ENCODE results near the gene GTF3C1. TPM values are rescaled to one million over a fixed set of nuclear protein-coding genes. Genes with fewer than 3 reads are reported as not detected.
A peak's percentile ranks its signal among the peaks of the same experiment; 100 is the strongest.

Gene GTF3C1
- polyA plus RNA-seq, 1 donor: 41.4 TPM

- Histone ChIP-seq H3K27ac (ENCODE audit: low read length) (no peak overlapping the region), H3K9me3 (ENCODE audit: control insufficient read depth, low read depth, low read length) (no peaks in the 10 kb centered on the region), H3K27me3 (ENCODE audit: control insufficient read depth, insufficient read depth, low read length) (no peaks in the 10 kb centered on the region), H3K4me1 (ENCODE audit: control insufficient read depth, insufficient read depth, low read length) (peaks cover 12% of the 10 kb centered on the region), H3K4me3 (ENCODE audit: low read length) (no peak overlapping the region), H3K36me3 (ENCODE audit: control insufficient read depth, insufficient read depth, low read length) (peaks cover 32% of the 10 kb centered on the region)
- no peak for DNase-seq
- 86% methylated on average over 1 of the region's 2 CpGs for WGBS (ENCODE audit: insufficient coverage, low lambda C conversion rate)
Observed at GRCh38 chr16:27547851-27548250, 1.9 kb downstream of the GTF3C1 start.

- peak in 1 of 2 donors; percentile 9 for DNase-seq
- H3K4me1 ChIP-seq (ENCODE audit: control insufficient read depth, insufficient read depth, low read length): peaks cover 12% of the 10 kb centered on the region
- no CpG with 5 or more reads among the region's 4 CpGs for WGBS (ENCODE audit: insufficient coverage, low lambda C conversion rate)
- H3K36me3 ChIP-seq (ENCODE audit: control insufficient read depth, insufficient read depth, low read length): peaks cover 39% of the 10 kb centered on the region
- H3K27ac ChIP-seq (ENCODE audit: low read length): no peak overlapping the region
- H3K9me3 ChIP-seq (ENCODE audit: control insufficient read depth, low read depth, low read length): no peaks in the 10 kb centered on the region
- no peaks in the 10 kb centered on the region for H3K27me3 ChIP-seq (ENCODE audit: control insufficient read depth, insufficient read depth, low read length)
- no peak overlapping the region for H3K4me3 ChIP-seq (ENCODE audit: low read length)
Observed at GRCh38 chr16:27547134-27547533, 2.6 kb downstream of the GTF3C1 start.

- Histone ChIP-seq H3K4me3 (ENCODE audit: low read length) (no peak overlapping the region), H3K36me3 (ENCODE audit: control insufficient read depth, insufficient read depth, low read length) (peaks cover 62% of the 10 kb centered on the region), H3K27me3 (ENCODE audit: control insufficient read depth, insufficient read depth, low read length) (no peaks in the 10 kb centered on the region), H3K9me3 (ENCODE audit: control insufficient read depth, low read depth, low read length) (no peaks in the 10 kb centered on the region), H3K4me1 (ENCODE audit: control insufficient read depth, insufficient read depth, low read length) (peaks cover 8% of the 10 kb centered on the region), H3K27ac (ENCODE audit: low read length) (no peak overlapping the region)
- no CpG with 5 or more reads among the region's 4 CpGs for WGBS (ENCODE audit: insufficient coverage, low lambda C conversion rate)
- no peak for DNase-seq
Observed at GRCh38 chr16:27544671-27545070, 5.0 kb downstream of the GTF3C1 start.

- no peak overlapping the region for H3K27ac ChIP-seq (ENCODE audit: low read length)
- no peaks in the 10 kb centered on the region for H3K27me3 ChIP-seq (ENCODE audit: control insufficient read depth, insufficient read depth, low read length)
- H3K9me3 ChIP-seq (ENCODE audit: control insufficient read depth, low read depth, low read length): no peaks in the 10 kb centered on the region
- DNase-seq: no peak
- peaks cover 71% of the 10 kb centered on the region for H3K36me3 ChIP-seq (ENCODE audit: control insufficient read depth, insufficient read depth, low read length)
- H3K4me3 ChIP-seq (ENCODE audit: low read length): no peak overlapping the region
- WGBS (ENCODE audit: insufficient coverage, low lambda C conversion rate): no CpG with 5 or more reads among the region's 3 CpGs
- H3K4me1 ChIP-seq (ENCODE audit: control insufficient read depth, insufficient read depth, low read length): peaks cover 7% of the 10 kb centered on the region
Observed at GRCh38 chr16:27543801-27544200, 5.9 kb downstream of the GTF3C1 start.

- Histone ChIP-seq H3K9me3 (ENCODE audit: control insufficient read depth, low read depth, low read length) (no peaks in the 10 kb centered on the region), H3K36me3 (ENCODE audit: control insufficient read depth, insufficient read depth, low read length) (peaks cover 81% of the 10 kb centered on the region), H3K27me3 (ENCODE audit: control insufficient read depth, insufficient read depth, low read length) (no peaks in the 10 kb centered on the region), H3K4me3 (ENCODE audit: low read length) (no peak overlapping the region), H3K4me1 (ENCODE audit: control insufficient read depth, insufficient read depth, low read length) (no peaks in the 10 kb centered on the region), H3K27ac (ENCODE audit: low read length) (no peak overlapping the region)
- no peak for DNase-seq
- WGBS (ENCODE audit: insufficient coverage, low lambda C conversion rate): no CpG with 5 or more reads among the region's 5 CpGs
Observed at GRCh38 chr16:27539636-27540035, 10.1 kb downstream of the GTF3C1 start.

GRCh38 chr16:27539120-27539519, 10.6 kb downstream of the GTF3C1 start:
- no peaks in the 10 kb centered on the region for H3K9me3 ChIP-seq (ENCODE audit: control insufficient read depth, low read depth, low read length)
- no CpG with 5 or more reads among the region's 2 CpGs for WGBS (ENCODE audit: insufficient coverage, low lambda C conversion rate)
- H3K4me3 ChIP-seq (ENCODE audit: low read length): no peak overlapping the region
- no peaks in the 10 kb centered on the region for H3K4me1 ChIP-seq (ENCODE audit: control insufficient read depth, insufficient read depth, low read length)
- H3K27me3 ChIP-seq (ENCODE audit: control insufficient read depth, insufficient read depth, low read length): no peaks in the 10 kb centered on the region
- H3K27ac ChIP-seq (ENCODE audit: low read length): no peak overlapping the region
- H3K36me3 ChIP-seq (ENCODE audit: control insufficient read depth, insufficient read depth, low read length): peaks cover 81% of the 10 kb centered on the region
- no peak for DNase-seq

GRCh38 chr16:27538528-27538927, 11.2 kb downstream of the GTF3C1 start:
- no peaks in the 10 kb centered on the region for H3K27me3 ChIP-seq (ENCODE audit: control insufficient read depth, insufficient read depth, low read length)
- H3K4me1 ChIP-seq (ENCODE audit: control insufficient read depth, insufficient read depth, low read length): no peaks in the 10 kb centered on the region
- H3K4me3 ChIP-seq (ENCODE audit: low read length): no peak overlapping the region
- no CpG with 5 or more reads among the region's 5 CpGs for WGBS (ENCODE audit: insufficient coverage, low lambda C conversion rate)
- H3K27ac ChIP-seq (ENCODE audit: low read length): no peak overlapping the region
- DNase-seq: no peak
- peaks cover 81% of the 10 kb centered on the region for H3K36me3 ChIP-seq (ENCODE audit: control insufficient read depth, insufficient read depth, low read length)
- no peaks in the 10 kb centered on the region for H3K9me3 ChIP-seq (ENCODE audit: control insufficient read depth, low read depth, low read length)

- Histone ChIP-seq H3K36me3 (ENCODE audit: control insufficient read depth, insufficient read depth, low read length) (peaks cover 83% of the 10 kb centered on the region), H3K4me1 (ENCODE audit: control insufficient read depth, insufficient read depth, low read length) (no peaks in the 10 kb centered on the region), H3K9me3 (ENCODE audit: control insufficient read depth, low read depth, low read length) (no peaks in the 10 kb centered on the region), H3K4me3 (ENCODE audit: low read length) (no peak overlapping the region), H3K27me3 (ENCODE audit: control insufficient read depth, insufficient read depth, low read length) (no peaks in the 10 kb centered on the region), H3K27ac (ENCODE audit: low read length) (no peak overlapping the region)
- WGBS (ENCODE audit: insufficient coverage, low lambda C conversion rate): no CpG with 5 or more reads among the region's 4 CpGs
- DNase-seq: no peak
Observed at GRCh38 chr16:27534256-27534655, 15.5 kb downstream of the GTF3C1 start.

GRCh38 chr16:27531826-27532800, 17.6 kb downstream of the GTF3C1 start:
- H3K4me1 ChIP-seq (ENCODE audit: control insufficient read depth, insufficient read depth, low read length): no peaks in the 10 kb centered on the region
- no peaks in the 10 kb centered on the region for H3K27me3 ChIP-seq (ENCODE audit: control insufficient read depth, insufficient read depth, low read length)
- H3K9me3 ChIP-seq (ENCODE audit: control insufficient read depth, low read depth, low read length): no peaks in the 10 kb centered on the region
- H3K27ac ChIP-seq (ENCODE audit: low read length): no peak overlapping the region
- no peak overlapping the region for H3K4me3 ChIP-seq (ENCODE audit: low read length)
- DNase-seq: no peak
- H3K36me3 ChIP-seq (ENCODE audit: control insufficient read depth, insufficient read depth, low read length): peaks cover 84% of the 10 kb centered on the region
- WGBS (ENCODE audit: insufficient coverage, low lambda C conversion rate): 77% methylated on average over 3 of the region's 19 CpGs

- Histone ChIP-seq H3K4me1 (ENCODE audit: control insufficient read depth, insufficient read depth, low read length) (no peaks in the 10 kb centered on the region), H3K4me3 (ENCODE audit: low read length) (no peak overlapping the region), H3K9me3 (ENCODE audit: control insufficient read depth, low read depth, low read length) (no peaks in the 10 kb centered on the region), H3K27ac (ENCODE audit: low read length) (no peak overlapping the region), H3K36me3 (ENCODE audit: control insufficient read depth, insufficient read depth, low read length) (peaks cover 86% of the 10 kb centered on the region), H3K27me3 (ENCODE audit: control insufficient read depth, insufficient read depth, low read length) (no peaks in the 10 kb centered on the region)
- DNase-seq: no peak
- no CpG with 5 or more reads among the region's 2 CpGs for WGBS (ENCODE audit: insufficient coverage, low lambda C conversion rate)
Observed at GRCh38 chr16:27531186-27531585, 18.5 kb downstream of the GTF3C1 start.

GRCh38 chr16:27529962-27530361, 19.8 kb downstream of the GTF3C1 start:
- no peak overlapping the region for H3K27ac ChIP-seq (ENCODE audit: low read length)
- no peak for DNase-seq
- H3K4me3 ChIP-seq (ENCODE audit: low read length): no peak overlapping the region
- H3K4me1 ChIP-seq (ENCODE audit: control insufficient read depth, insufficient read depth, low read length): no peaks in the 10 kb centered on the region
- no peaks in the 10 kb centered on the region for H3K9me3 ChIP-seq (ENCODE audit: control insufficient read depth, low read depth, low read length)
- H3K36me3 ChIP-seq (ENCODE audit: control insufficient read depth, insufficient read depth, low read length): peaks cover 96% of the 10 kb centered on the region
- no peaks in the 10 kb centered on the region for H3K27me3 ChIP-seq (ENCODE audit: control insufficient read depth, insufficient read depth, low read length)
- 80% methylated on average over 1 of the region's 6 CpGs for WGBS (ENCODE audit: insufficient coverage, low lambda C conversion rate)
